Measurements from ENCODE around the gene WDR13. TPM values are rescaled to one million over a fixed set of nuclear protein-coding genes. Genes with fewer than 3 reads are reported as not detected.

The WDR13 gene
- total RNA-seq, 4 donors from 2014 or later, result 64.8 to 147 (median 111) TPM

DNA sequence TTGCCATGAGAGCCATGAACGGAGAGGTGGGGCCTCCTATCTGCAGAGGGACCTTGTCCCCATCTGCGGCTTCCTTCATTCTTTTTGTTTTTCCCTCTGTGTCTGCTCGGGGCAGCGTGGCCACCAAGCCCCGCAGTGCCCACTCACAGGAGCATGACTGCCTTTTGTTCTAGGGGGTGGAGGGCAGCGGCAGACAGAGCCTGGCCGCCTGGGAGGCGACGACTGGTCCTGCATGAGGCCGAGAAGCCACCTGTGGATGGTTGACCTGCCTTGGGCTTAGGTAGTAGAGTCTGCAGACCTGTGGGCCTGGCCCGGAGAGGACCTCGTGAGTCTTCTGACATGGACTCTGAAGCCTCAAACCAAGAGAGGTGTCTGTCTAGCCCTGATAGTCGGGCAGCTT is 21.6 kb upstream of the WDR13 start:
- no peak for TF ChIP-seq POLR2A (IDR thresholded peaks at IDR 0.05)
- TF ChIP-seq, protein P1, sequence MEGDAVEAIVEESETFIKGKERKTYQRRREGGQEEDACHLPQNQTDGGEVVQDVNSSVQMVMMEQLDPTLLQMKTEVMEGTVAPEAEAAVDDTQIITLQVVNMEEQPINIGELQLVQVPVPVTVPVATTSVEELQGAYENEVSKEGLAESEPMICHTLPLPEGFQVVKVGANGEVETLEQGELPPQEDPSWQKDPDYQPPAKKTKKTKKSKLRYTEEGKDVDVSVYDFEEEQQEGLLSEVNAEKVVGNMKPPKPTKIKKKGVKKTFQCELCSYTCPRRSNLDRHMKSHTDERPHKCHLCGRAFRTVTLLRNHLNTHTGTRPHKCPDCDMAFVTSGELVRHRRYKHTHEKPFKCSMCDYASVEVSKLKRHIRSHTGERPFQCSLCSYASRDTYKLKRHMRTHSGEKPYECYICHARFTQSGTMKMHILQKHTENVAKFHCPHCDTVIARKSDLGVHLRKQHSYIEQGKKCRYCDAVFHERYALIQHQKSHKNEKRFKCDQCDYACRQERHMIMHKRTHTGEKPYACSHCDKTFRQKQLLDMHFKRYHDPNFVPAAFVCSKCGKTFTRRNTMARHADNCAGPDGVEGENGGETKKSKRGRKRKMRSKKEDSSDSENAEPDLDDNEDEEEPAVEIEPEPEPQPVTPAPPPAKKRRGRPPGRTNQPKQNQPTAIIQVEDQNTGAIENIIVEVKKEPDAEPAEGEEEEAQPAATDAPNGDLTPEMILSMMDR (IDR thresholded peaks at IDR 0.05), result no peak
- H3K36me3 ChIP-seq, result no peaks in the 10 kb centered on the region
- peak overlapping the region in 1 of 2 donors; percentile 50 for H3K4me3 ChIP-seq
- DNase-seq, result no peak
- H3K27ac ChIP-seq, result peak overlapping the region; percentile 93 to 98
- H3K4me1 ChIP-seq, result no peaks in the 10 kb centered on the region
- no peaks in the 10 kb centered on the region for H3K27me3 ChIP-seq
- intact Hi-C loops (cut with DNase I; ENCODE audit: low total_unique reads), result no loop called here
- no peaks in the 10 kb centered on the region for H3K9me3 ChIP-seq

DNA sequence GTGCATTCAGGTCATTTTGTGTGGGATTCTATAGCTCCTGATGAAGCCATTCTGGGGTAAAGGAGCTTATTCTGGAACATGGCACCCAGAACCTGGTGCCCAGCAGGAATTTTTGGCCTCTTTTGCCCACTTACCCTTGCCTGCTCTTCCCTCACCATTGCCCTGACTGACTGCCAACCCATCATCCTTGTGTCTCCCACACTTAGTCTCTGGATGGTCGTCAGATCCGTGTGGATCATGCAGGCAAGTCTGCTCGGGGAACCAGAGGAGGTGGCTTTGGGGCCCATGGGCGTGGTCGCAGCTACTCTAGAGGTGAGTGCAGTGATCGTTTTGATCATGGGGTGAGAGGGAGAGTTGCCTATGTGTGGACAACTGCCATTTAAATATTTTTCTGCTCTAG is 21.2 kb upstream of the WDR13 start:
- peak overlapping the region; percentile 93 to 98 for H3K27ac ChIP-seq
- no peak for DNase-seq
- H3K4me3 ChIP-seq, result no peak overlapping the region
- no peaks in the 10 kb centered on the region for H3K36me3 ChIP-seq
- TF ChIP-seq, protein P1 (IDR thresholded peaks at IDR 0.05), result no peak
- no peak for TF ChIP-seq POLR2A (IDR thresholded peaks at IDR 0.05)
- no peaks in the 10 kb centered on the region for H3K27me3 ChIP-seq
- no peaks in the 10 kb centered on the region for H3K9me3 ChIP-seq
- intact Hi-C loops (cut with DNase I; ENCODE audit: low total_unique reads), result no loop called here
- H3K4me1 ChIP-seq, result no peaks in the 10 kb centered on the region

DNA sequence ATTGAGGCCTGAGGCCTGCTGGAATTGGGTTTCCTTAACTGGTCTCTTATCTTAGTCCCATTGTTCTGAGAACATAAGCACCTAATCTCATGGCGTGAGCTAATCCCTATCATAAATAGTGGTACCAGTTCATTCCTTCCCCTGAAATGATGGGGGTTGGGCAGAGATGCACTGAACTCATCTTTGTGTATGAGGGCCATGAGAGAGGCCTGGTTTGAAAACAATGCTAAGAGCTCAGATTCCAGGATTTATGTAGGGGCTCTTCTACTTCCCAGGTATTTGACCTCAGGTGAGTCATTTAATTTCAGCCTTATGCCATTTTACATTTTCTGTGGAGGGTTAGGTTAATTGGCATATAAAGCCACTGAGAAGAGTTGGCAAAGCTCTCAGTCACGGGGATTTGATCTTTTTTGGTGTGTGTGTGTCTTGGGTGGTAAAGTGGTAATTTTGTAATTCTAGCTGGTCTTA is 18.6 kb upstream of the WDR13 start:
- intact Hi-C loops (cut with DNase I; ENCODE audit: low total_unique reads), result no loop called here

DNA sequence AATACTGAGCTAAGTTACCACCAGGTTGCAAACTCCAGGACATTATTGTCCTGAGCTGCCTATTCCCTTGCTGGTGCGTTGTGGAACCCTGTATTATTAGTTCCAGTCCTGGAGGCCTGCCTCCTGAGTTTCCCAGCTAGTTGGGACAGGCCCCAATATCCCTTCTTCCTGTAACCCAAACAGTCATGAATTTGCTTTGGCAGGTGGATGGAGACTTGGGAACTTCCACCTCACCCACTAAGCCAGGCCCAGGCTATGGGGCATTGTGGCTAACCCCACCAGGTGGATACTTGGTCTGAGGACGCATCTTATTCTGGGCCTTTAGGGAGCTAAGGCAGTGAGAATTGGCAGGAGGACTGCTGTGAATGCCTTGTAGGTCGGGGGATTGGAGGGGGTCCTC is 18.0 kb upstream of the WDR13 start:
- no peaks in the 10 kb centered on the region for H3K36me3 ChIP-seq
- no peak overlapping the region for H3K4me3 ChIP-seq
- no peak for TF ChIP-seq POLR2A (IDR thresholded peaks at IDR 0.05)
- TF ChIP-seq, protein P1 (IDR thresholded peaks at IDR 0.05), result no peak
- no peak overlapping the region for H3K27ac ChIP-seq
- H3K27me3 ChIP-seq, result no peaks in the 10 kb centered on the region
- intact Hi-C loops (cut with DNase I; ENCODE audit: low total_unique reads), result no loop called here
- H3K9me3 ChIP-seq, result no peaks in the 10 kb centered on the region
- DNase-seq, result no peak
- no peaks in the 10 kb centered on the region for H3K4me1 ChIP-seq

More for the DNA sequence above, 18.6 kb upstream of the WDR13 start:
- Histone ChIP-seq H3K4me1 (no peaks in the 10 kb centered on the region), H3K4me3 (no peak overlapping the region), H3K36me3 (no peaks in the 10 kb centered on the region), H3K27me3 (no peaks in the 10 kb centered on the region), H3K9me3 (no peaks in the 10 kb centered on the region), H3K27ac (no peak overlapping the region)
- TF ChIP-seq POLR2A (IDR thresholded peaks at IDR 0.05), result no peak
- TF ChIP-seq, protein P1 (IDR thresholded peaks at IDR 0.05), result no peak
- no peak for DNase-seq

DNA sequence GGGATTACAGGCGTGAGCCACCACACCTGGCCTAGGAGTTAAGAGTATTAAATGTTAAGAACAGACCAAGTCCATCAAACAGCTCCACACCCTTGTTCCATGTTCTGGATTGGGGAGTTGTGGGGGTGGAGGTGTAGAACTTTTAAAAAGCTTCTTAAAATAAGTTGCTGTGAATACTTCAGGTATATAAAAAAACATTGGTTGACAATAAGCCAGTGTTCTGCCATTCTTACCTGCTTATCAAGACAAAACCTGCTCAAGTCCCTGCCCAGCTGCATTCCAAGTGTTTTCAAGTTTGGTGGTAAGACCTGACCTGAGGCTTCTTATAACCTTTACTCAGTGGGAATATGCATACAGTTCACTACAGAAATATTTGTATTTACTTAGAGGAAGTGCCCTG is 16.6 kb upstream of the WDR13 start:
- intact Hi-C loops (cut with DNase I; ENCODE audit: low total_unique reads), result no loop called here
- TF ChIP-seq, protein P1 (IDR thresholded peaks at IDR 0.05), result no peak
- no peak for TF ChIP-seq POLR2A (IDR thresholded peaks at IDR 0.05)
- Histone ChIP-seq H3K27ac (no peak overlapping the region), H3K4me3 (no peak overlapping the region), H3K4me1 (no peaks in the 10 kb centered on the region), H3K27me3 (no peaks in the 10 kb centered on the region), H3K9me3 (no peaks in the 10 kb centered on the region), H3K36me3 (no peaks in the 10 kb centered on the region)
- no peak for DNase-seq

Data from uterus (tissue), 4 donors.